Measurements from ENCODE around the gene STXBP6.

STXBP6 gene

GRCh38 chr14:24991288-24991687, 58.7 kb downstream of the STXBP6 start:
- Histone ChIP-seq H3K9ac (ENCODE audit: low read length) (no peak overlapping the region), H3K9me3 (ENCODE audit: control insufficient read depth, low read length) (no peaks in the 10 kb centered on the region), H3K36me3 (ENCODE audit: control insufficient read depth, insufficient read depth, low read length) (no peaks in the 10 kb centered on the region), H3K27me3 (ENCODE audit: control insufficient read depth, insufficient read depth, low read length) (no peaks in the 10 kb centered on the region), H3K4me1 (ENCODE audit: control insufficient read depth, insufficient read depth, low read length) (peaks cover 5% of the 10 kb centered on the region), H3K4me3 (ENCODE audit: low read length) (no peak overlapping the region)

DNA sequence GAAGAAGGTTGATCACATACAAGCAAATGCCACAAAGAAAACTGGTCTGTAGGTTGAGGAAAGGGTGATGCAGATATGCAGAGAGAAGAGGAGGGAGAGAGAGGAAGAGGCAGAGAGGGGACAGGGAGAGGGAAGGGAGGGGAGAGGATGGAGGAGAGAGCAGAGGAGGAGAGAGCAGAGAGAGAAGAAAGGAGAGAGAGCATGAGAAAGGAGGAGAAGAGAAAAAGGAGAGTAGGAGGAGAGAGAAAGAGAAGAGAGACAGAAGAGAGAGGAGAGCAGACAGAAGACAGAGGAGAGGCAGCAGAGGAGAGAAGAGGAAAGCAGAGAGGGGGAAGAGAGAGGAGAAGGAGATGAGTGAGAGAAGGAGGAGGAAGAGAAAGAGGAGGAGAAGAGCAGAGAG, 59.2 kb downstream of the STXBP6 start:
- H3K27me3 ChIP-seq (ENCODE audit: control insufficient read depth, insufficient read depth, low read length): no peaks in the 10 kb centered on the region
- H3K4me3 ChIP-seq (ENCODE audit: low read length): no peak overlapping the region
- H3K4me1 ChIP-seq (ENCODE audit: control insufficient read depth, insufficient read depth, low read length): peaks cover 10% of the 10 kb centered on the region
- H3K36me3 ChIP-seq (ENCODE audit: control insufficient read depth, insufficient read depth, low read length): no peaks in the 10 kb centered on the region
- no peaks in the 10 kb centered on the region for H3K9me3 ChIP-seq (ENCODE audit: control insufficient read depth, low read length)
- H3K9ac ChIP-seq (ENCODE audit: low read length): no peak overlapping the region

DNA sequence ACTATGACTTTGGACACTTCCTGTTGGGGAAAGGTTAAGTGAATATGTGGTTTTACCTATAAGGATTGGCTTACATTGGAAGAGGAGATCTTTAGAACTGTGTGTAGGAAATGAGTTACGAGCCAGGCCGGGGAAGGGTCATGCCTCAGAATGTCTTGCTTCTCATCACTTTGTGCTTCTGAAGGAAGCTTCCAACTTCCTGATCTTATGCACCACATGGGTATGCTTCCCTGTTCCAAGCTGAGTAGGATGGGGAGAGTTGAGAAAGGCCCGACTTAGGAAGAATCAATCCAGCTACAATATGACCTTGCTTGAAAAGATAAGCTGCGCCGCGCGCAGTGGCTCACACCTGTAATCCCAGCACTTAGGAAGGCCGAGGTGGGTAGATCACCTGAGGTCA, 59.9 kb downstream of the STXBP6 start:
- Histone ChIP-seq H3K9me3 (ENCODE audit: control insufficient read depth, low read length) (no peaks in the 10 kb centered on the region), H3K27me3 (ENCODE audit: control insufficient read depth, insufficient read depth, low read length) (no peaks in the 10 kb centered on the region), H3K9ac (ENCODE audit: low read length) (no peak overlapping the region), H3K4me1 (ENCODE audit: control insufficient read depth, insufficient read depth, low read length) (peaks cover 17% of the 10 kb centered on the region), H3K4me3 (ENCODE audit: low read length) (no peak overlapping the region), H3K36me3 (ENCODE audit: control insufficient read depth, insufficient read depth, low read length) (no peaks in the 10 kb centered on the region)

DNA sequence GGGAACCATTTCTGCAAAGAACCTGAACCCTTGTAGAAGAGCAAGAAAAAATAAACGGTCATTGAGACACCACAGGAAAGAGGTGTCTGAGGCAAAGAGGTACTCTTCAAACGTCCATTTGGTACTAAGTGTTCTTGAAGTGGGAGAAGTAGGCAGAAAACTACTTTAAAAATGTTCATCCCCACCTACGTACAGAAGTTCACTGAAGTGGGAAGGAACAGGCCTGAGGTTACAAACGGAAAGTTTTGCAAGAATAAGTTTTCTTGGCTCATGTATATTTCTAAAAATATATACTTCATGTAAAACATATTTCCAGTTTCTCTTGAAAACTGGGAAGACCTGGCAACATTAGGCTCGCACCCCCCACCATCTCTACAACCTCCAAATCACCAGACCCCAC, 61.2 kb downstream of the STXBP6 start:
- Histone ChIP-seq H3K27me3 (ENCODE audit: control insufficient read depth, insufficient read depth, low read length) (no peaks in the 10 kb centered on the region), H3K4me3 (ENCODE audit: low read length) (no peak overlapping the region), H3K9ac (ENCODE audit: low read length) (no peak overlapping the region), H3K9me3 (ENCODE audit: control insufficient read depth, low read length) (no peaks in the 10 kb centered on the region), H3K36me3 (ENCODE audit: control insufficient read depth, insufficient read depth, low read length) (no peaks in the 10 kb centered on the region), H3K4me1 (ENCODE audit: control insufficient read depth, insufficient read depth, low read length) (peaks cover 20% of the 10 kb centered on the region)

GRCh38 chr14:24986206-24986893, 63.6 kb downstream of the STXBP6 start:
- no peak overlapping the region for H3K4me3 ChIP-seq (ENCODE audit: low read length)

GRCh38 chr14:24984846-24985589, 64.9 kb downstream of the STXBP6 start:
- Histone ChIP-seq H3K9me3 (ENCODE audit: control insufficient read depth, low read length) (no peaks in the 10 kb centered on the region), H3K27me3 (ENCODE audit: control insufficient read depth, insufficient read depth, low read length) (no peaks in the 10 kb centered on the region), H3K36me3 (ENCODE audit: control insufficient read depth, insufficient read depth, low read length) (no peaks in the 10 kb centered on the region), H3K4me1 (ENCODE audit: control insufficient read depth, insufficient read depth, low read length) (peaks cover 25% of the 10 kb centered on the region), H3K4me3 (ENCODE audit: low read length) (no peak overlapping the region), H3K9ac (ENCODE audit: low read length) (no peak overlapping the region)

More at GRCh38 chr14:24986206-24986893, 63.6 kb downstream of the STXBP6 start:
- H3K27me3 ChIP-seq (ENCODE audit: control insufficient read depth, insufficient read depth, low read length): no peaks in the 10 kb centered on the region
- peaks cover 25% of the 10 kb centered on the region for H3K4me1 ChIP-seq (ENCODE audit: control insufficient read depth, insufficient read depth, low read length)
- H3K36me3 ChIP-seq (ENCODE audit: control insufficient read depth, insufficient read depth, low read length): no peaks in the 10 kb centered on the region
- no peaks in the 10 kb centered on the region for H3K9me3 ChIP-seq (ENCODE audit: control insufficient read depth, low read length)
- no peak overlapping the region for H3K9ac ChIP-seq (ENCODE audit: low read length)

GRCh38 chr14:24982472-24983155, 67.3 kb downstream of the STXBP6 start:
- no peaks in the 10 kb centered on the region for H3K27me3 ChIP-seq (ENCODE audit: control insufficient read depth, insufficient read depth, low read length)
- no peaks in the 10 kb centered on the region for H3K9me3 ChIP-seq (ENCODE audit: control insufficient read depth, low read length)
- peaks cover 25% of the 10 kb centered on the region for H3K4me1 ChIP-seq (ENCODE audit: control insufficient read depth, insufficient read depth, low read length)
- no peak overlapping the region for H3K4me3 ChIP-seq (ENCODE audit: low read length)
- H3K36me3 ChIP-seq (ENCODE audit: control insufficient read depth, insufficient read depth, low read length): no peaks in the 10 kb centered on the region
- no peak overlapping the region for H3K9ac ChIP-seq (ENCODE audit: low read length)

GRCh38 chr14:24979725-24980239, 70.2 kb downstream of the STXBP6 start:
- Histone ChIP-seq H3K36me3 (ENCODE audit: control insufficient read depth, insufficient read depth, low read length) (no peaks in the 10 kb centered on the region), H3K27me3 (ENCODE audit: control insufficient read depth, insufficient read depth, low read length) (no peaks in the 10 kb centered on the region), H3K4me3 (ENCODE audit: low read length) (no peak overlapping the region), H3K9me3 (ENCODE audit: control insufficient read depth, low read length) (no peaks in the 10 kb centered on the region), H3K4me1 (ENCODE audit: control insufficient read depth, insufficient read depth, low read length) (peaks cover 6% of the 10 kb centered on the region), H3K9ac (ENCODE audit: low read length) (no peak overlapping the region)

GRCh38 chr14:24978862-24979724, 70.9 kb downstream of the STXBP6 start:
- Histone ChIP-seq H3K9ac (ENCODE audit: low read length) (no peak overlapping the region), H3K4me3 (ENCODE audit: low read length) (no peak overlapping the region), H3K4me1 (ENCODE audit: control insufficient read depth, insufficient read depth, low read length) (peaks cover 5% of the 10 kb centered on the region), H3K9me3 (ENCODE audit: control insufficient read depth, low read length) (no peaks in the 10 kb centered on the region), H3K36me3 (ENCODE audit: control insufficient read depth, insufficient read depth, low read length) (no peaks in the 10 kb centered on the region), H3K27me3 (ENCODE audit: control insufficient read depth, insufficient read depth, low read length) (no peaks in the 10 kb centered on the region)

DNA sequence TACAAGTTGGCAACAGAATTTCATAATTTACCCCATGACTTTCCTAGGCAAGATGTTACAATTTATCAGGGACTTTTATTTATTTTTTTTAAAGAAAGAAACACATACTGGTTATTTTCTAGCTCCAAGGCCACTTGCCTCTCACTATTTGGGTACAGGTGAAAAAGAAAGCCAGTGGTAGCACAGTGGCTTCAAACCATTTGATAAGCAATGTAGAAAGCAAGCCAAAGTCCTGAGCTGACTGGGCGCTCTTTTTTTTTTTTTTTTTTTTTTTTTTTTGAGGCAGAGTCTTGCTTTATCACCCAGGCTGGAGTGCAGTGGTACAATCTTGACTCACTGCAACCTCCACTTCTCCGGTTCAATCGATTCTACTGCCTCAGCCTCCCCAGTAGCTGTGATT, 73.3 kb downstream of the STXBP6 start:
- Histone ChIP-seq H3K9ac (ENCODE audit: low read length) (no peak overlapping the region), H3K9me3 (ENCODE audit: control insufficient read depth, low read length) (no peaks in the 10 kb centered on the region), H3K27me3 (ENCODE audit: control insufficient read depth, insufficient read depth, low read length) (no peaks in the 10 kb centered on the region), H3K4me3 (ENCODE audit: low read length) (no peak overlapping the region), H3K36me3 (ENCODE audit: control insufficient read depth, insufficient read depth, low read length) (no peaks in the 10 kb centered on the region), H3K4me1 (ENCODE audit: control insufficient read depth, insufficient read depth, low read length) (no peaks in the 10 kb centered on the region)

GRCh38 chr14:24975393-24975792, 74.6 kb downstream of the STXBP6 start:
- Histone ChIP-seq H3K36me3 (ENCODE audit: control insufficient read depth, insufficient read depth, low read length) (no peaks in the 10 kb centered on the region), H3K27me3 (ENCODE audit: control insufficient read depth, insufficient read depth, low read length) (no peaks in the 10 kb centered on the region), H3K9me3 (ENCODE audit: control insufficient read depth, low read length) (no peaks in the 10 kb centered on the region), H3K4me3 (ENCODE audit: low read length) (no peak overlapping the region), H3K4me1 (ENCODE audit: control insufficient read depth, insufficient read depth, low read length) (no peaks in the 10 kb centered on the region), H3K9ac (ENCODE audit: low read length) (no peak overlapping the region)

Measured in mucosa of stomach (tissue), 1 donor.